IPS DF 6.9 (cell line): ENCODE data around the gene PHF2.

Experiments used
- DNase-seq: peaks from one replicate; pipeline ENCODE4 v3.0.0-alpha.2; 2013; ENCODE audit warnings: low read depth, low spot score
- H3K27ac ChIP-seq: one replicate; pipeline ENCODE4 v1.5.1; 2013; ENCODE audit warnings: low read length, control low read depth
- H3K27me3 ChIP-seq: 2 replicates; pipeline ENCODE4 v1.6.1; 2013; ENCODE audit warnings: mild to moderate bottlenecking, low read length; ENCODE audit not compliant: control insufficient read depth, insufficient read depth
- H3K36me3 ChIP-seq: 2 replicates; pipeline ENCODE4 v1.6.1; 2013; ENCODE audit warnings: low read length; ENCODE audit not compliant: control insufficient read depth, insufficient read depth
- H3K4me1 ChIP-seq: 2 replicates; pipeline ENCODE4 v1.6.1; 2013; ENCODE audit warnings: low read length; ENCODE audit not compliant: control insufficient read depth, insufficient read depth
- H3K4me3 ChIP-seq: 2 replicates; pipeline ENCODE4 v1.5.1; 2013; ENCODE audit warnings: mild to moderate bottlenecking, low read length
- H3K9me3 ChIP-seq: 2 replicates; pipeline ENCODE4 v1.6.1; 2013; ENCODE audit warnings: low read length, inconsistent platforms; ENCODE audit not compliant: control insufficient read depth, insufficient read depth
- WGBS: extraction: QIAGEN DNeasy Blood & Tissue Kit; methylation state at CpG from one replicate; pipeline ENCODE4 v1.1.7; 2013; ENCODE audit warnings: mixed read lengths, missing lambda C conversion rate; ENCODE audit not compliant: insufficient read length, insufficient coverage; 5-methylcytosine and 5-hydroxymethylcytosine counted together

The PHF2 gene

GRCh38 chr9:93686127-93686879 is 109.9 kb downstream of the PHF2 start:
- no CpG with 5 or more reads among the region's 9 CpGs for WGBS
- Histone ChIP-seq H3K9me3 (no peaks in the 10 kb centered on the region), H3K4me3 (no peak overlapping the region), H3K36me3 (no peaks in the 10 kb centered on the region), H3K27me3 (no peaks in the 10 kb centered on the region), H3K27ac (no peak overlapping the region), H3K4me1 (no peaks in the 10 kb centered on the region)
- no peak for DNase-seq

GRCh38 chr9:93686880-93687236 is 110.5 kb downstream of the PHF2 start:
- Histone ChIP-seq H3K36me3 (no peaks in the 10 kb centered on the region), H3K4me3 (no peak overlapping the region), H3K27me3 (no peaks in the 10 kb centered on the region), H3K4me1 (no peaks in the 10 kb centered on the region), H3K9me3 (no peaks in the 10 kb centered on the region), H3K27ac (no peak overlapping the region)
- DNase-seq = no peak
- WGBS = no CpG with 5 or more reads among the region's 3 CpGs

DNA sequence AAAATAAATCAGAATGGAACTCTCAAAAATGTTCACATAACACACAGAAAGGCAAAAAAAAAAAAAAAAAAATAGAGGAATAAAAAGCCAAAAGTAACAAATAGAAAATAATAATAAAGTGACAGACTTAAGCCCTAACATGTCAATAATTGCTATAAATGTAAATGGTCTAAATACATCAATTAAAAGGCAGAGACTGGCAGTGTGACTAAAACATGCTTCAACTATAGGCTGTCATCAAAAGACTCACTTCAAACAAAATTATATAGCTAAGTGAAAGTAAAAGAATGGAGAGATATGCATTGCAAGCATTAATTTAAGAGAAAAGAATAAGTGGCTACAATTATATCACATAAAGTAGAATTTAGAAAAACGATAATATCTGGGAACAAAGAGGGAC is 114.2 kb downstream of the PHF2 start:
- DNase-seq = no peak
- no peak overlapping the region for H3K27ac ChIP-seq
- no peaks in the 10 kb centered on the region for H3K9me3 ChIP-seq
- no peaks in the 10 kb centered on the region for H3K4me1 ChIP-seq
- H3K4me3 ChIP-seq = no peak overlapping the region
- no peaks in the 10 kb centered on the region for H3K27me3 ChIP-seq
- H3K36me3 ChIP-seq = no peaks in the 10 kb centered on the region
- WGBS = no CpG with 5 or more reads among the region's 1 CpG

DNA sequence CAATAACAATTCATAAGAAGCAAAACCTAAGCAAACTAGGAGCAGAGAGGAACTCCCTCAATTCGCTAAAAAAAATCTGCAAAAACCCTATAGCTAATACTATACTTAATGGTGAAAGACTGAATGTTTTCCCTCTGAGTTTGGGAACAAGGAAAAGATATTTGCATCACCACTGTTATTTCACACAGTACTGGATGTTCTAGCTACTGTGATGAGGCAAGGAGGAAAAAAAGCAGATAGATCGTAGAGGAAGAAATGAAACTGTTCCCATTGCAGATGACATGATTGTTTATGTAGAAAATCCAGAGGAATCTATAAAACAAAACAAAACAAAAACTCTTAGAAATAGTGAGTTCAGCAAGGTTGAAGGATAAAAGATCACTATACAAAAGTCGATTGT is 116.7 kb downstream of the PHF2 start:
- Histone ChIP-seq H3K4me3 (no peak overlapping the region), H3K27me3 (no peaks in the 10 kb centered on the region)

GRCh38 chr9:93697352-93698139 is 121.2 kb downstream of the PHF2 start:
- no peak for DNase-seq

More for the DNA sequence above, 116.7 kb downstream of the PHF2 start:
- WGBS = no CpG with 5 or more reads among the region's 3 CpGs
- DNase-seq = no peak
- Histone ChIP-seq H3K4me1 (no peaks in the 10 kb centered on the region), H3K36me3 (no peaks in the 10 kb centered on the region), H3K27ac (no peak overlapping the region), H3K9me3 (no peaks in the 10 kb centered on the region)

GRCh38 chr9:93698140-93698908 is 121.9 kb downstream of the PHF2 start:
- no peak for DNase-seq
- H3K4me1 ChIP-seq = no peaks in the 10 kb centered on the region
- no peak overlapping the region for H3K27ac ChIP-seq

More at GRCh38 chr9:93697352-93698139, 121.2 kb downstream of the PHF2 start:
- H3K4me3 ChIP-seq = no peak overlapping the region
- WGBS = no CpG with 5 or more reads among the region's 28 CpGs
- no peak overlapping the region for H3K27ac ChIP-seq
- H3K36me3 ChIP-seq = no peaks in the 10 kb centered on the region
- no peaks in the 10 kb centered on the region for H3K4me1 ChIP-seq
- H3K9me3 ChIP-seq = peaks cover 1% of the 10 kb centered on the region; the same call in 1 of the 2 replicates
- no peaks in the 10 kb centered on the region for H3K27me3 ChIP-seq

GRCh38 chr9:93699650-93700049 is 123.3 kb downstream of the PHF2 start:
- no CpG with 5 or more reads among the region's 3 CpGs for WGBS

More at GRCh38 chr9:93698140-93698908, 121.9 kb downstream of the PHF2 start:
- Histone ChIP-seq H3K4me3 (no peak overlapping the region), H3K36me3 (no peaks in the 10 kb centered on the region), H3K9me3 (peaks cover 1% of the 10 kb centered on the region; the same call in 1 of the 2 replicates), H3K27me3 (no peaks in the 10 kb centered on the region)
- WGBS = no CpG with 5 or more reads among the region's 16 CpGs

DNA sequence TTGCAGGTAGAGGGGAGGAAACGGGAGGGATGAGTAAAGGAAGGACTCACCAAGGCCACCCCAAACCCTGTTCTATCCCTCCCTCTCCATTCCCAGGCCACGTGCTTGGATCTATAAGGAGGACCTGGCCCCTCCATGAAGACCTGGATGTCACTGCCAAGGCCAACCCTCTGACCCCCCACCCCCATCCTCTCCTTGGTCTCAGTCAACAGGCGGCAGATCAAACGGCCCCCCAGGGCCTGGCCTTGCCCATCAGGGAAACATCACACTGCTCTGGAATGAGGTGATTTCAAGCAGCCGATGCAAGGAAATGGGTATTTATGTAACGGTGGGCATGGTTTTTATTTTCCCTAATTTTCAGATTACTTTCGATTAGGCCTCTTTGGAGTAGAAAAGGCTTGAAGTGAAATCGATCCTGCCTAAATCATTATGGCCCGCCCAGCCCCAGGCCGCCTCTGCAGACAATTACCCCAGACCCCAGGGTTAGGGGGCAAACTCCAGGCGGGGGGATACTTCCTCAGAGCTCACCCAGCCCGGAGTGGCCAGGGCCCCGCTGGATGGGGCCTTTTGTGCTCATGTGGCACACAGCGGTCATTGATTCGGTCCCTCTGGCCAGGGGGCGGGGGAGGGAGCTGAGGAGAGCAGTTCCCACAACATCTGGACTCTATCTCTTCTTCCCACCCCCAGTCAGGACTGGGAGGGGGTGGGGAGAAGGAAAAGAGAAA is 125.3 kb downstream of the PHF2 start:
- no peaks in the 10 kb centered on the region for H3K36me3 ChIP-seq
- no peak overlapping the region for H3K4me3 ChIP-seq
- no peak for DNase-seq
- no peaks in the 10 kb centered on the region for H3K4me1 ChIP-seq
- no peak overlapping the region for H3K27ac ChIP-seq
- no peaks in the 10 kb centered on the region for H3K27me3 ChIP-seq
- H3K9me3 ChIP-seq = peaks cover 1% of the 10 kb centered on the region; the same call in 1 of the 2 replicates
- WGBS = no CpG with 5 or more reads among the region's 16 CpGs

More at GRCh38 chr9:93699650-93700049, 123.3 kb downstream of the PHF2 start:
- Histone ChIP-seq H3K27me3 (no peaks in the 10 kb centered on the region), H3K27ac (no peak overlapping the region), H3K36me3 (no peaks in the 10 kb centered on the region), H3K4me1 (no peaks in the 10 kb centered on the region), H3K9me3 (peaks cover 1% of the 10 kb centered on the region; the same call in 1 of the 2 replicates), H3K4me3 (no peak overlapping the region)
- DNase-seq = no peak

GRCh38 chr9:93702261-93702660 is 125.9 kb downstream of the PHF2 start:
- no peak overlapping the region for H3K27ac ChIP-seq
- peaks cover 1% of the 10 kb centered on the region; the same call in 1 of the 2 replicates for H3K9me3 ChIP-seq
- H3K4me1 ChIP-seq = no peaks in the 10 kb centered on the region
- no peak overlapping the region; the same call in 1 of the 2 replicates for H3K4me3 ChIP-seq
- no peaks in the 10 kb centered on the region for H3K27me3 ChIP-seq
- H3K36me3 ChIP-seq = no peaks in the 10 kb centered on the region
- WGBS = no CpG with 5 or more reads among the region's 7 CpGs
- no peak for DNase-seq
